OCI-LY3 (cell line): ENCODE measurements around the gene TIGIT.

Experiments
- H2AFZ ChIP-seq: fragments of 200-600, 300-600 bp; shearing (Covaris generic); 2 replicates; pipeline ENCODE4 v1.6.0; 2014; ENCODE audit warnings: antibody characterized with exemption, low read depth, low read length
- H3K27ac ChIP-seq: fragments of 200-600, 300-600 bp; sonication (generic); 2 replicates; pipeline ENCODE4 v1.5.1; 2014; ENCODE audit warnings: mild to moderate bottlenecking, low read length, moderate library complexity, mixed read lengths
- H3K27me3 ChIP-seq: fragments of 200-600, 300-600 bp; sonication (generic); 2 replicates; pipeline ENCODE4 v1.6.1; 2014; ENCODE audit warnings: low read depth, low read length, mixed read lengths
- H3K36me3 ChIP-seq: fragments of 200-600, 300-600 bp; sonication (generic); replicated peaks from 2 replicates; pipeline ENCODE3; 2014; ENCODE audit warnings: low read depth, low read length, mixed read lengths
- H3K4me1 ChIP-seq: fragments of 300-600, 200-600 bp; sonication (generic); 2 replicates; pipeline ENCODE4 v1.6.1; 2014; ENCODE audit warnings: low read length, mixed read lengths
- H3K4me2 ChIP-seq: fragments of 200-600, 300-600 bp; sonication (generic); 2 replicates; pipeline ENCODE4 v1.6.1; 2014; ENCODE audit warnings: low read length, mixed read lengths
- H3K4me3 ChIP-seq: fragments of 300-600, 200-600 bp; sonication (generic); 2 replicates; pipeline ENCODE4 v1.5.1; 2014; ENCODE audit warnings: antibody characterized with exemption, mild to moderate bottlenecking, low read length, moderate library complexity
- H3K79me2 ChIP-seq: fragments of 300-600, 200-600 bp; shearing (Covaris generic); 2 replicates; pipeline ENCODE4 v1.6.1; 2014; ENCODE audit warnings: mild to moderate bottlenecking, low read length, mixed read lengths
- H3K9ac ChIP-seq: fragments of 300-600, 200-600 bp; shearing (Covaris generic); 2 replicates; pipeline ENCODE4 v1.6.0; 2014; ENCODE audit warnings: mild to moderate bottlenecking, low read length, moderate library complexity
- H3K9me3 ChIP-seq: fragments of 200-600, 300-600 bp; shearing (Covaris generic); 2 replicates; pipeline ENCODE4 v1.6.1; 2014; ENCODE audit warnings: low read length, mixed read lengths; ENCODE audit not compliant: insufficient read depth
- H4K20me1 ChIP-seq: fragments of 200-600, 300-600 bp; sonication (generic); 2 replicates; pipeline ENCODE4 v1.6.1; 2016; ENCODE audit warnings: low read length, mixed read lengths; ENCODE audit not compliant: insufficient read depth
- CTCF ChIP-seq: fragments of 200-600, 300-600 bp; sonication (generic); IDR thresholded peaks from 2 replicates; pipeline ENCODE4 v1.5.1; 2014; ENCODE audit warnings: antibody characterized with exemption, low read length, low read depth
- EZH2phosphoT487 ChIP-seq: fragments of 200-600 bp; shearing (Covaris generic); IDR thresholded peaks from 2 replicates; pipeline ENCODE4 v1.6.1; 2018; ENCODE audit warnings: antibody characterized with exemption, mixed run types, low read depth

TIGIT gene

DNA sequence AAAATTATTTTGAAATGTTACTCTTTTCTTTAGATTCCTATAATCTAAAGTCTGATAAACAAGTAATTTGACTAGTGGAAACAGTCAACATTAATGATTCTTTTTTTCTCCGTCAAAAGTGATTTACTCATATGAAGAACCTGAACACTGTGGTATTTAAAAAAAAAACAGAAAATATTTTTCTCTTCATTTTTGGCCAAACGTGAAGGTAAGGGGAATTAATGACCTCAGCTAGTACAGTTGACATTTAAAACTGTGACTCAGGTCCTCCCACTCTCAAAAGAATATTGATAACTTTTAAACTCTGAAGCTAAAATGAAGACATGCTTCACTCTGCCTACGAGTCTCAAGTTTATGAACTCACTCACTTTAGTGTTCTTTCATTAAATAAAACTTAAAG, 34.5 kb downstream of the TIGIT start:
- no peak overlapping the region for H2AFZ ChIP-seq
- H4K20me1 ChIP-seq: no peaks in the 10 kb centered on the region
- no peak overlapping the region for H3K27ac ChIP-seq
- no peaks in the 10 kb centered on the region for H3K27me3 ChIP-seq
- no peaks in the 10 kb centered on the region for H3K9me3 ChIP-seq
- no peaks in the 10 kb centered on the region for H3K79me2 ChIP-seq
- TF ChIP-seq EZH2phosphoT487 (no peak), CTCF (no peak)
- H3K36me3 ChIP-seq: no peaks in the 10 kb centered on the region
- peaks cover 40% of the 10 kb centered on the region for H3K4me1 ChIP-seq
- no peak overlapping the region for H3K4me2 ChIP-seq
- no peak overlapping the region for H3K9ac ChIP-seq
- no peak overlapping the region for H3K4me3 ChIP-seq

GRCh38 chr3:114329823-114330222, 36.0 kb downstream of the TIGIT start:
- Histone ChIP-seq H4K20me1 (no peaks in the 10 kb centered on the region), H3K27ac (no peak overlapping the region), H3K4me3 (no peak overlapping the region), H3K4me1 (peaks cover 34% of the 10 kb centered on the region), H3K79me2 (no peaks in the 10 kb centered on the region), H3K36me3 (no peaks in the 10 kb centered on the region), H3K4me2 (no peak overlapping the region), H2AFZ (no peak overlapping the region), H3K27me3 (no peaks in the 10 kb centered on the region), H3K9me3 (no peaks in the 10 kb centered on the region), H3K9ac (no peak overlapping the region)
- TF ChIP-seq CTCF: no peak
- no peak for TF ChIP-seq EZH2phosphoT487

DNA sequence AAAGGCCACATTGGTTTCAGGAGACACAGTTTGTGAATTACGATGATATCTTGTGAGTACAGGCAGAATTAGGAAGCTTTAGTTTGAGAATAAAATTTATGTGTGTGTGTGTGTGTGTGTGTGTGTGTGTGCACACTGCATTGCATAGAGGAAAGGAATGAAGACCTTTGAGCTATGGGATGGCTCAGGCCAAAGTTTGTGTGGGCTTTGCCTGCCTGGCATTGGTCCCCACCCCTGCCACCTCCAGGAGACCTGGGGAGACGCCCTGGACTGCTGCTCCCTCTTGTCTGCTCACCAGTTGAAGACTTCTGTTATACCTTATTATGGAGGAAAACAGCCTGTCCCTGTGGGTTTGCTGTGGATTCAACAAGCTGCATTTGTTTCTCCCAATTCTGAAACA, 37.2 kb downstream of the TIGIT start:
- TF ChIP-seq CTCF (no peak), EZH2phosphoT487 (no peak)
- H4K20me1 ChIP-seq: no peaks in the 10 kb centered on the region
- no peaks in the 10 kb centered on the region for H3K9me3 ChIP-seq
- no peak overlapping the region for H2AFZ ChIP-seq
- H3K79me2 ChIP-seq: no peaks in the 10 kb centered on the region
- H3K4me2 ChIP-seq: no peak overlapping the region
- peaks cover 40% of the 10 kb centered on the region for H3K4me1 ChIP-seq
- H3K4me3 ChIP-seq: no peak overlapping the region
- H3K36me3 ChIP-seq: no peaks in the 10 kb centered on the region
- H3K27ac ChIP-seq: no peak overlapping the region
- H3K27me3 ChIP-seq: no peaks in the 10 kb centered on the region
- H3K9ac ChIP-seq: no peak overlapping the region

DNA sequence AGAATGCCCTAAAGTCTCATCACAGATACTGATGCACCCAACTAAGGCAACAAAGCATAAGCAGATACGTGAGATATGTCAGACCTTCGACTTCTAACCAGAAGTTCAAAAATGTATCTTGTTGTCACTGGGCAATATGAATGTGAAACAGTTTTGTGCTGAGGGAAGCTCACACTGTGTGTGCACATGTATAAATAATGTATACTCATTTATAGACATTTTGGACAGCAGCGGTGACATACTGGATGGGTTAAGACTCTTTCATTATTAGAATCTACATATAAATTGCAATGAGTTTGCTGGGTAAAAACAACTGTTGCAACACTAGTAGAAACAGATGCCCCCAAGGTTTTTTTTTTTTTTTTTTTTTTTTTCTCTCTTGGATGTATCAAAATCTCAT, 37.9 kb downstream of the TIGIT start:
- H3K27ac ChIP-seq: no peak overlapping the region
- H3K9me3 ChIP-seq: no peaks in the 10 kb centered on the region
- no peaks in the 10 kb centered on the region for H3K27me3 ChIP-seq
- H3K4me2 ChIP-seq: no peak overlapping the region
- H3K4me3 ChIP-seq: no peak overlapping the region
- H4K20me1 ChIP-seq: no peaks in the 10 kb centered on the region
- H3K79me2 ChIP-seq: no peaks in the 10 kb centered on the region
- TF ChIP-seq CTCF (no peak), EZH2phosphoT487 (no peak)
- no peak overlapping the region for H3K9ac ChIP-seq
- no peaks in the 10 kb centered on the region for H3K36me3 ChIP-seq
- H3K4me1 ChIP-seq: peaks cover 47% of the 10 kb centered on the region
- no peak overlapping the region for H2AFZ ChIP-seq
